PC-9 (cell line): Measurements from ENCODE around the gene CHST3.

Source experiments
- CTCF ChIP-seq: fragments of 200-600 bp; sonication (generic); conservative IDR thresholded peaks from 2 replicates; pipeline ENCODE4 v1.6.1; 2017; ENCODE audit warnings: mixed run types, antibody characterized with exemption, mild to moderate bottlenecking, moderate library complexity
- EZH2 ChIP-seq: fragments of 200-600 bp; sonication (generic); IDR thresholded peaks from 2 replicates; pipeline ENCODE4 v1.8.0; 2017; ENCODE audit warnings: antibody characterized with exemption, low read depth

- TF ChIP-seq CTCF (no peak), EZH2 (no peak)
Measured at GRCh38 chr10:71995449-71995848, 31.3 kb downstream of the CHST3 start.
